ENCODE measurements around the gene DCDC2B. TPM values are rescaled to one million over a fixed set of nuclear protein-coding genes. Genes with fewer than 3 reads are reported as not detected.

The DCDC2B gene
- total and polyA plus RNA-seq, 2 of the 13 experiments (the other 11 are each of a cell fraction or from before 2014, with no cell fraction given) = not detected

DNA sequence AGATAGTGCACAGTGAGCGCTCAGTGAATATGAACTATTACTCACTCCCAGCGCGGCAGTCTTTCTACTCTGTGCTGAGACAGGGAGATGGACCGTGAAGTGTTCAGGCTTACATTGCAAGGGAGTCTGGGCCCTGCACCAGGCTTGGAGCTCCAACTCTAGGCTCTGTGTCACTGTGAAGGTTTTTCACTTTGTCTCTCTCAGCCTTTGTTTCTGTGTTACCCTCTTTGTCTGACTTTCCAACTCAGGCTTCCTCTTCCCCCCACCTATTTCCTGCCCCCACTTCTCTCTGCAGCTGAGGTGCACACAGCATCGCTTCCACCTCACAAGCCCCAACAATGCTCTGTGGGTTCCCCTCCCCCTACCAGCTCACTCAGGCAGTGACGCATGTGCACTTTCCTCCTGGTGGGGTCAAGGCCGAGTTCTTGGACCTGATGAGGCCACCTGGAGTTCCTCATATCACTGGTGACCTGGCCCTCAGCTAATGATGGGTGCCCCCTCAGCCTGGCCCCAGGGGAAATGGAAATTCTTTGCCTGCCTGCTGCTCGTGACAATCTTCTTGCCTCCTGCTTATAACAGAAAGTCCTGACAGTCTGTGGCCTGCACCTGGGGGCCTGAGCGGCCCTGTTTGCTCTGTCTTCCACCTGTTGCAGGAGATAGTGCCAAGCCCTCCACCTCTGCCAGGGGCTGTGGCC lies 41.1 kb downstream of the DCDC2B start (continued):
- TF ChIP-seq, protein P1, sequence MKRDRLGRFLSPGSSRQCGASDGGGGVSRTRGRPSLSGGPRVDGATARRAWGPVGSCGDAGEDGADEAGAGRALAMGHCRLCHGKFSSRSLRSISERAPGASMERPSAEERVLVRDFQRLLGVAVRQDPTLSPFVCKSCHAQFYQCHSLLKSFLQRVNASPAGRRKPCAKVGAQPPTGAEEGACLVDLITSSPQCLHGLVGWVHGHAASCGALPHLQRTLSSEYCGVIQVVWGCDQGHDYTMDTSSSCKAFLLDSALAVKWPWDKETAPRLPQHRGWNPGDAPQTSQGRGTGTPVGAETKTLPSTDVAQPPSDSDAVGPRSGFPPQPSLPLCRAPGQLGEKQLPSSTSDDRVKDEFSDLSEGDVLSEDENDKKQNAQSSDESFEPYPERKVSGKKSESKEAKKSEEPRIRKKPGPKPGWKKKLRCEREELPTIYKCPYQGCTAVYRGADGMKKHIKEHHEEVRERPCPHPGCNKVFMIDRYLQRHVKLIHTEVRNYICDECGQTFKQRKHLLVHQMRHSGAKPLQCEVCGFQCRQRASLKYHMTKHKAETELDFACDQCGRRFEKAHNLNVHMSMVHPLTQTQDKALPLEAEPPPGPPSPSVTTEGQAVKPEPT (CRISPR knock-in tag; IDR thresholded peaks at IDR 0.05; ENCODE audit: low read depth) = no peak
- TF ChIP-seq, protein P2, sequence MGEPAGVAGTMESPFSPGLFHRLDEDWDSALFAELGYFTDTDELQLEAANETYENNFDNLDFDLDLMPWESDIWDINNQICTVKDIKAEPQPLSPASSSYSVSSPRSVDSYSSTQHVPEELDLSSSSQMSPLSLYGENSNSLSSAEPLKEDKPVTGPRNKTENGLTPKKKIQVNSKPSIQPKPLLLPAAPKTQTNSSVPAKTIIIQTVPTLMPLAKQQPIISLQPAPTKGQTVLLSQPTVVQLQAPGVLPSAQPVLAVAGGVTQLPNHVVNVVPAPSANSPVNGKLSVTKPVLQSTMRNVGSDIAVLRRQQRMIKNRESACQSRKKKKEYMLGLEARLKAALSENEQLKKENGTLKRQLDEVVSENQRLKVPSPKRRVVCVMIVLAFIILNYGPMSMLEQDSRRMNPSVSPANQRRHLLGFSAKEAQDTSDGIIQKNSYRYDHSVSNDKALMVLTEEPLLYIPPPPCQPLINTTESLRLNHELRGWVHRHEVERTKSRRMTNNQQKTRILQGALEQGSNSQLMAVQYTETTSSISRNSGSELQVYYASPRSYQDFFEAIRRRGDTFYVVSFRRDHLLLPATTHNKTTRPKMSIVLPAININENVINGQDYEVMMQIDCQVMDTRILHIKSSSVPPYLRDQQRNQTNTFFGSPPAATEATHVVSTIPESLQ (CRISPR knock-in tag; conservative IDR thresholded peaks at IDR 0.05) = no peak
- TF ChIP-seq, protein P3, sequence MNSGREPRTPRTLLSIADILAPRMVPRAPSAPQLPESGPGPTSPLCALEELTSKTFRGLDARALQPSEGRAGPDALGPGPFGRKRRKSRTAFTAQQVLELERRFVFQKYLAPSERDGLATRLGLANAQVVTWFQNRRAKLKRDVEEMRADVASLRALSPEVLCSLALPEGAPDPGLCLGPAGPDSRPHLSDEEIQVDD (CRISPR knock-in tag; IDR thresholded peaks at IDR 0.05; ENCODE audit: borderline replicate concordance) = no peak
- 0 out of 2 replicates have a peak, but pooled peaks have one; percentile 69 for TF ChIP-seq ZNF670 (CRISPR knock-in tag; IDR thresholded peaks at IDR 0.05; ENCODE audit: borderline replicate concordance)
- TF ChIP-seq TFDP2 (CRISPR knock-in tag; IDR thresholded peaks at IDR 0.05) = no peak
- TF ChIP-seq ZNF468 (CRISPR knock-in tag; IDR thresholded peaks at IDR 0.05) = no peak
- no peak for TF ChIP-seq SOX6 (IDR thresholded peaks at IDR 0.05)
- peak; percentile 94 for TF ChIP-seq SOX6 (CRISPR knock-in tag; IDR thresholded peaks at IDR 0.05)
- TF ChIP-seq KDM5B (CRISPR knock-in tag; IDR thresholded peaks at IDR 0.05; ENCODE audit: borderline replicate concordance) = peak; percentile 69; the same call in 1 of the 2 replicates
- TF ChIP-seq HDAC1 (CRISPR knock-in tag; IDR thresholded peaks at IDR 0.05) = peak; percentile 98
- TF ChIP-seq ZBTB7A (CRISPR knock-in tag; IDR thresholded peaks at IDR 0.05) = peak; percentile 80
- no peak for TF ChIP-seq MIER2 (CRISPR knock-in tag; IDR thresholded peaks at IDR 0.05)
- peak; percentile 13; the same call in 1 of the 2 replicates for TF ChIP-seq HOXA5 (CRISPR knock-in tag; IDR thresholded peaks at IDR 0.05)
- TF ChIP-seq ZNF256 (CRISPR knock-in tag; conservative IDR thresholded peaks at IDR 0.05) = no peak
- peak; percentile 74 for TF ChIP-seq ATF2 (CRISPR knock-in tag; IDR thresholded peaks at IDR 0.05)
- TF ChIP-seq ZNF713 (CRISPR knock-in tag; IDR thresholded peaks at IDR 0.05) = 0 out of 2 replicates have a peak, but pooled peaks have one; percentile 48
- peak; percentile 62; the same call in 1 of the 2 replicates for TF ChIP-seq TFE3 (CRISPR knock-in tag; IDR thresholded peaks at IDR 0.05)
- TF ChIP-seq RFX5 (IDR thresholded peaks at IDR 0.05; ENCODE audit: low read depth, low read length) = 0 out of 2 replicates have a peak, but pooled peaks have one; percentile 27
- TF ChIP-seq SOX13 (IDR thresholded peaks at IDR 0.05) = peak; percentile 76
- TF ChIP-seq SOX13 (CRISPR knock-in tag; conservative IDR thresholded peaks at IDR 0.05 in 1 of 2, IDR thresholded peaks at IDR 0.05 in 1 of 2) = peak in 1 of 2 experiments; percentile 72; a peak in 2 of 4 replicates
- no peak for TF ChIP-seq MYNN (CRISPR knock-in tag; IDR thresholded peaks at IDR 0.05; ENCODE audit: low read depth)
